Subcutaneous abdominal adipose tissue (tissue), 5 donors: ENCODE data around the gene GLT1D1.

Source experiments
- H3K27ac ChIP-seq: one replicate; pipeline ENCODE4 v1.7.0; 2013; ENCODE audit warnings: low read depth, mild to moderate bottlenecking, inconsistent platforms, low read length, moderate library complexity
- H3K27me3 ChIP-seq, 5 donors: one replicate each; pipeline ENCODE4 v1.7.0; 2013; ENCODE audit warnings: low read length in 5 of 5, inconsistent platforms in 1 of 5; ENCODE audit not compliant: control insufficient read depth in 5 of 5, insufficient read depth in 4 of 5
- H3K36me3 ChIP-seq, 5 donors: one replicate each; pipeline ENCODE4 v1.7.0; 2013; ENCODE audit warnings: low read length in 5 of 5; ENCODE audit not compliant: control insufficient read depth in 5 of 5, insufficient read depth in 5 of 5
- H3K4me1 ChIP-seq, 5 donors: one replicate each; pipeline ENCODE4 v1.7.0; 2013; ENCODE audit warnings: low read length in 5 of 5, mild to moderate bottlenecking in 3 of 5, moderate library complexity in 1 of 5; ENCODE audit not compliant: control insufficient read depth in 5 of 5, insufficient read depth in 5 of 5
- H3K4me3 ChIP-seq, 5 donors: one replicate each; pipeline ENCODE4 v1.7.0; 2013; ENCODE audit warnings: low read length in 5 of 5, low read depth in 1 of 5
- H3K9ac ChIP-seq, 5 donors: one replicate each; pipeline ENCODE4 v1.7.0; 2013; ENCODE audit warnings: low read length in 5 of 5, mild to moderate bottlenecking in 4 of 5, moderate library complexity in 3 of 5
- H3K9me3 ChIP-seq, 5 donors: one replicate each; pipeline ENCODE4 v1.7.0; 2013; ENCODE audit warnings: low read length in 5 of 5; ENCODE audit not compliant: control insufficient read depth in 5 of 5
- donor health status: healthy.
- donor health status: healthy.
- donor health status: healthy.
- donor health status: healthy.
- donor health status: healthy.

The GLT1D1 gene

DNA sequence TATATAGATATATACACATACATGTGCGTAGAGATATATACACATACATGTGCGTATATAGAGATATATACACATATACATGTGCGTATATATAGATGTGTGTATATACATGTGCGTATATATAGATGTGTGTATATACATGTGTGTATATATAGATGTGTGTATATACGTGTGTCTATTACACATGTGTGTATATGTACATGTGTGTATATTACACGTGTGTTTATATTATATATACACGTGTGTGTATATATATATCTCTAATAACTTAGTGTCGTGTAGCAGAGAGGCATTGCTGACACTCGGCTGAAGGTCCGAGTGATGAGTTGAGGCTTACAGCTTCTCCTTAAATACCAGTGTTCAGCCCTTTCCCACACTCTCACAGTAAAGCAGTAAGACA lies 133.7 kb downstream of the GLT1D1 start:
- H3K9me3 ChIP-seq: peaks cover 0 to 8% (median 6%) of the 10 kb centered on the region in 5 donors
- H3K4me3 ChIP-seq: no peak overlapping the region
- H3K36me3 ChIP-seq: no peaks in the 10 kb centered on the region
- H3K4me1 ChIP-seq: no peaks in the 10 kb centered on the region
- no peak overlapping the region for H3K27ac ChIP-seq
- peaks cover 0 to 6% (median 2%) of the 10 kb centered on the region in 5 donors for H3K27me3 ChIP-seq
- H3K9ac ChIP-seq: no peak overlapping the region

DNA sequence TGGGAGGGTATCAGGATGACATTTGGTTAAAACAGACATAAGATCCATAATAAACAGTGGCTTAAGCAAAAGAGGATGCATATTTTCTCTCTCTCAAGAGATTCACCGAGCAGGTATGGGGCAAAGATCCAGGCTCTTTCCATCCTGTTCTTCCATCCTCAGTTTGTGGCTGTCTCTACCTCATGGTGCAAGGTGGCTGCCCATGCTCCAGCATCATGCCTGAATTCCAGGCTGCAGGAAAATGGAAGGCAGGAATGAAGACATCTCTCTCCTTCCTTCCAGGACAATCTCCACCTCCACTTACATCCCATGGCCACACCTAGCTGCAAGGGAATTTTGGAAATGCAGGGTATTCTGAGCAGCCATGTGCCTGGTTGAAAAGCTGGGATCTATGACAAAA lies 136.0 kb downstream of the GLT1D1 start:
- Histone ChIP-seq H3K4me3 (no peak overlapping the region), H3K4me1 (no peaks in the 10 kb centered on the region), H3K9me3 (peaks cover 0 to 10% (median 7%) of the 10 kb centered on the region in 5 donors), H3K27ac (no peak overlapping the region), H3K27me3 (no peaks in the 10 kb centered on the region), H3K9ac (no peak overlapping the region), H3K36me3 (no peaks in the 10 kb centered on the region)

- peaks cover 0 to 10% (median 7%) of the 10 kb centered on the region in 5 donors for H3K9me3 ChIP-seq
- peaks cover 0 to under 1% (median 0%) of the 10 kb centered on the region in 5 donors for H3K27me3 ChIP-seq
- no peak overlapping the region for H3K4me3 ChIP-seq
- H3K4me1 ChIP-seq: no peaks in the 10 kb centered on the region
- H3K27ac ChIP-seq: no peak overlapping the region
- no peak overlapping the region for H3K9ac ChIP-seq
- no peaks in the 10 kb centered on the region for H3K36me3 ChIP-seq
Measured at GRCh38 chr12:128991716-128992115, 138.4 kb downstream of the GLT1D1 start.

- H3K27ac ChIP-seq: no peak overlapping the region
- H3K9me3 ChIP-seq: peaks cover 0 to 10% (median 7%) of the 10 kb centered on the region in 5 donors
- no peak overlapping the region for H3K9ac ChIP-seq
- no peaks in the 10 kb centered on the region for H3K4me1 ChIP-seq
- no peaks in the 10 kb centered on the region for H3K36me3 ChIP-seq
- peaks cover 0 to 2% (median 0%) of the 10 kb centered on the region in 5 donors for H3K27me3 ChIP-seq
- no peak overlapping the region for H3K4me3 ChIP-seq
Measured at GRCh38 chr12:128992116-128992515, 138.8 kb downstream of the GLT1D1 start.

GRCh38 chr12:128992550-128992949 lies 139.3 kb downstream of the GLT1D1 start:
- Histone ChIP-seq H3K9me3 (peaks cover 0 to 10% (median 7%) of the 10 kb centered on the region in 5 donors), H3K4me1 (no peaks in the 10 kb centered on the region), H3K36me3 (no peaks in the 10 kb centered on the region), H3K9ac (no peak overlapping the region), H3K4me3 (no peak overlapping the region), H3K27me3 (peaks cover 0 to 2% (median 0%) of the 10 kb centered on the region in 5 donors), H3K27ac (no peak overlapping the region)

- no peaks in the 10 kb centered on the region for H3K4me1 ChIP-seq
- H3K9ac ChIP-seq: no peak overlapping the region
- no peak overlapping the region for H3K4me3 ChIP-seq
- H3K36me3 ChIP-seq: no peaks in the 10 kb centered on the region
- H3K27me3 ChIP-seq: peaks cover 0 to 9% (median 0%) of the 10 kb centered on the region in 5 donors
- H3K27ac ChIP-seq: no peak overlapping the region
- peaks cover 0 to 9% (median 4%) of the 10 kb centered on the region in 5 donors for H3K9me3 ChIP-seq
Measured at GRCh38 chr12:128994856-128995255, 141.6 kb downstream of the GLT1D1 start.

- peaks cover 0 to 9% (median 4%) of the 10 kb centered on the region in 5 donors for H3K9me3 ChIP-seq
- H3K4me1 ChIP-seq: no peaks in the 10 kb centered on the region
- H3K4me3 ChIP-seq: no peak overlapping the region
- peaks cover 0 to 11% (median 0%) of the 10 kb centered on the region in 5 donors for H3K27me3 ChIP-seq
- no peaks in the 10 kb centered on the region for H3K36me3 ChIP-seq
- no peak overlapping the region for H3K9ac ChIP-seq
- no peak overlapping the region for H3K27ac ChIP-seq
Measured at GRCh38 chr12:128995619-128996018, 142.3 kb downstream of the GLT1D1 start.

GRCh38 chr12:129001826-129002225 lies 148.5 kb downstream of the GLT1D1 start:
- H3K9me3 ChIP-seq: peaks cover 0 to 9% (median 3%) of the 10 kb centered on the region in 5 donors
- H3K27me3 ChIP-seq: peaks cover 0 to 13% (median 0%) of the 10 kb centered on the region in 5 donors
- H3K4me1 ChIP-seq: no peaks in the 10 kb centered on the region
- no peaks in the 10 kb centered on the region for H3K36me3 ChIP-seq
- H3K27ac ChIP-seq: no peak overlapping the region
- no peak overlapping the region for H3K4me3 ChIP-seq
- no peak overlapping the region for H3K9ac ChIP-seq

GRCh38 chr12:129002427-129002826 lies 149.1 kb downstream of the GLT1D1 start:
- no peaks in the 10 kb centered on the region for H3K36me3 ChIP-seq
- H3K4me1 ChIP-seq: no peaks in the 10 kb centered on the region
- H3K9me3 ChIP-seq: peaks cover 0 to 9% (median 3%) of the 10 kb centered on the region in 5 donors
- peaks cover 0 to 13% (median 0%) of the 10 kb centered on the region in 5 donors for H3K27me3 ChIP-seq
- no peak overlapping the region for H3K27ac ChIP-seq
- H3K4me3 ChIP-seq: no peak overlapping the region
- no peak overlapping the region for H3K9ac ChIP-seq

GRCh38 chr12:129005416-129005815 lies 152.1 kb downstream of the GLT1D1 start:
- no peak overlapping the region for H3K9ac ChIP-seq
- no peak overlapping the region for H3K27ac ChIP-seq
- no peaks in the 10 kb centered on the region for H3K36me3 ChIP-seq
- H3K27me3 ChIP-seq: peaks cover 0 to 4% (median 0%) of the 10 kb centered on the region in 5 donors
- peaks cover 0 to 3% (median 0%) of the 10 kb centered on the region in 5 donors for H3K9me3 ChIP-seq
- H3K4me1 ChIP-seq: no peaks in the 10 kb centered on the region
- no peak overlapping the region for H3K4me3 ChIP-seq
